Right lobe of liver (tissue), 4 donors: Measurements from ENCODE around the gene RAB1A.

ENCODE experiments used
- POLR2A ChIP-seq: fragments of 450-650 bp; IDR thresholded peaks from one replicate; pipeline ENCODE4 v1.6.1; 2017; ENCODE audit warnings: antibody characterized with exemption, mild to moderate bottlenecking
- TF ChIP-seq, protein P1 (sequence below), 4 donors: fragments of 200-600 bp in 3 of 4; fragments of 450-650 bp in 1 of 4; IDR thresholded peaks; one replicate each; pipeline versions ENCODE4 v1.5.1 to v1.8.0; 2016 to 2022; ENCODE audit warnings: antibody characterized with exemption in 4 of 4, mild to moderate bottlenecking in 2 of 4
- donor health status: DM: no; HTN: no; CAD: no.
- donor health status: DM: no; HTN: no; CAD: no.
- donor health status: DM: no; HTN: yes; CAD: no.

DNA sequence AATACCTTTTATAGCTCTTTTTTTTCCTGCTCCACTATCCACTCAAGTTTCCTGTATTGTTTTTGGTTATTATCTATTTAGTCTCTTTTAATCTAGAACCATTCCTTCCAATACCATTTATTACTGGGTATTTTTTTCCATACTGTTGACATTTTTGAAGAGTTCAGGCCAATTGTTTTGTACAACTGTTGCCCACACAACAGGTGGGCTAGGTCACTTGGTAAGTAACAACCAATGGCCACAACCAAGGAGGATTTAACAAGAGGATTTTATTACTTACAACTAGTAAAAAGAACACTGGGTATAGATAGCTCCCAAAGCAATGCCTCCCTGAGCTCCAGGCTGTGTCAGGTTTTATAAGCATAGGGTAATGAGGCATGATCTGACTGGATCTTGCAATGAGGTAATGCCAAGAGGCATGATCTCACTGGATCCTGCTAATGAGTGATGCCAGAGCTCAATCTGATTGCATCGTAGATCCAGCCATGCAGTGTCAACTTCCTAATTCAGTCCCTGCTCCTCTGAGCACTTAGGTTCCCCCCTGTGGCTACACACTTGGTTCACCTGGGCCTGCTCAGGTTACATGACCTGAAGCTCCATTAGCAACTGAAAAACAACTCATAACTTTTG lies 80.8 kb downstream of the RAB1A start:
- TF ChIP-seq, protein P1, sequence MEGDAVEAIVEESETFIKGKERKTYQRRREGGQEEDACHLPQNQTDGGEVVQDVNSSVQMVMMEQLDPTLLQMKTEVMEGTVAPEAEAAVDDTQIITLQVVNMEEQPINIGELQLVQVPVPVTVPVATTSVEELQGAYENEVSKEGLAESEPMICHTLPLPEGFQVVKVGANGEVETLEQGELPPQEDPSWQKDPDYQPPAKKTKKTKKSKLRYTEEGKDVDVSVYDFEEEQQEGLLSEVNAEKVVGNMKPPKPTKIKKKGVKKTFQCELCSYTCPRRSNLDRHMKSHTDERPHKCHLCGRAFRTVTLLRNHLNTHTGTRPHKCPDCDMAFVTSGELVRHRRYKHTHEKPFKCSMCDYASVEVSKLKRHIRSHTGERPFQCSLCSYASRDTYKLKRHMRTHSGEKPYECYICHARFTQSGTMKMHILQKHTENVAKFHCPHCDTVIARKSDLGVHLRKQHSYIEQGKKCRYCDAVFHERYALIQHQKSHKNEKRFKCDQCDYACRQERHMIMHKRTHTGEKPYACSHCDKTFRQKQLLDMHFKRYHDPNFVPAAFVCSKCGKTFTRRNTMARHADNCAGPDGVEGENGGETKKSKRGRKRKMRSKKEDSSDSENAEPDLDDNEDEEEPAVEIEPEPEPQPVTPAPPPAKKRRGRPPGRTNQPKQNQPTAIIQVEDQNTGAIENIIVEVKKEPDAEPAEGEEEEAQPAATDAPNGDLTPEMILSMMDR (IDR thresholded peaks at IDR 0.05), result no peak
- TF ChIP-seq POLR2A, result no peak
